ENCODE measurements around the gene ACKR4. TPM values are rescaled to one million over a fixed set of nuclear protein-coding genes. Genes with fewer than 3 reads are reported as not detected.

The ACKR4 gene
- total and polyA plus RNA-seq, 2 of the 8 experiments (the other 6 are each of a cell fraction or from before 2014, with no cell fraction given): not detected

- TF ChIP-seq, protein P1, sequence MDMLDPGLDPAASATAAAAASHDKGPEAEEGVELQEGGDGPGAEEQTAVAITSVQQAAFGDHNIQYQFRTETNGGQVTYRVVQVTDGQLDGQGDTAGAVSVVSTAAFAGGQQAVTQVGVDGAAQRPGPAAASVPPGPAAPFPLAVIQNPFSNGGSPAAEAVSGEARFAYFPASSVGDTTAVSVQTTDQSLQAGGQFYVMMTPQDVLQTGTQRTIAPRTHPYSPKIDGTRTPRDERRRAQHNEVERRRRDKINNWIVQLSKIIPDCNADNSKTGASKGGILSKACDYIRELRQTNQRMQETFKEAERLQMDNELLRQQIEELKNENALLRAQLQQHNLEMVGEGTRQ (IDR thresholded peaks at IDR 0.05; ENCODE audit: low read length): no peak
- no peak for TF ChIP-seq MAX (IDR thresholded peaks at IDR 0.05)
- TF ChIP-seq ZNF274 (IDR thresholded peaks at IDR 0.05; ENCODE audit: borderline replicate concordance, extremely low read depth, low read length): no peak
- no peak for TF ChIP-seq TAF1 (IDR thresholded peaks at IDR 0.05; ENCODE audit: low read depth, low read length)
- no peak for TF ChIP-seq KDM1A (IDR thresholded peaks at IDR 0.05; ENCODE audit: borderline replicate concordance, low read length)
- no peak for TF ChIP-seq ASH2L (IDR thresholded peaks at IDR 0.05; ENCODE audit: low read length)
Measured at GRCh38 chr3:132642539-132642847, 45.4 kb downstream of the ACKR4 start (continued).
